K562 (cell line): ENCODE data around the gene SCN1B.

Experiments used
- ATF4 ChIP-seq: fragments of 450-650 bp; formaldehyde crosslinking; IDR thresholded peaks from 2 replicates; pipeline ENCODE4 v1.4.0; 2022; ENCODE audit warnings: mild to moderate bottlenecking, moderate library complexity
- U2AF1 ChIP-seq: fragments of 200-400 bp; formaldehyde crosslinking; optimal IDR thresholded peaks from 2 replicates; pipeline ENCODE3; 2017; ENCODE audit warnings: mild to moderate bottlenecking, low read depth, low read length, moderate library complexity

GRCh38 chr19:35034005-35034502, 3.8 kb downstream of the SCN1B start:
- TF ChIP-seq ATF4 (no peak), U2AF1 (no peak)
